MCF 10A (cell line): ENCODE data around the gene GNG11. TPM values are rescaled to one million over a fixed set of nuclear protein-coding genes. Genes with fewer than 3 reads are reported as not detected.

Source experiments
- BruUV-seq: library from RNA; stranded (reverse); fragments of 400-500 nt; replicated peaks from 2 replicates; lab custom pipeline; 2021; lab: Mats Ljungman, UMichigan
- CTCF ChIA-PET: fragments of 300-600 bp; sonication (Branson Sonifier 250); formaldehyde crosslinking; extraction: SDS; loops from one replicate; lab custom pipeline; 2021; ENCODE audit warnings: antibody characterized with exemption, inconsistent platforms; lab: Yijun Ruan, JAX
- POLR2A ChIA-PET: fragments of 300-600, 350-650 bp; sonication (Branson Sonifier 250); formaldehyde crosslinking; extraction: SDS; loops from one replicate; lab custom pipeline; 2020; ENCODE audit warnings: antibody characterized with exemption, inconsistent platforms; lab: Yijun Ruan, JAX
- DNase-seq: peaks from one replicate; pipeline ENCODE4 v3.0.0-alpha.2; 2018; ENCODE audit not compliant: unreplicated experiment
- H3K27ac Mint-ChIP-seq: one replicate; pipeline ENCODE4 v1.8.0; 2022; ENCODE audit warnings: mild to moderate bottlenecking, low read depth, mixed read lengths; ENCODE audit not compliant: unreplicated experiment
- H3K27me3 Mint-ChIP-seq: one replicate; pipeline ENCODE4 v1.8.0; 2022; ENCODE audit warnings: mixed read lengths; ENCODE audit not compliant: insufficient read depth, unreplicated experiment
- H3K36me3 Mint-ChIP-seq: one replicate; pipeline ENCODE4 v1.8.0; 2022; ENCODE audit warnings: mild to moderate bottlenecking, moderate library complexity, mixed read lengths; ENCODE audit not compliant: insufficient read depth, unreplicated experiment
- H3K4me1 Mint-ChIP-seq: one replicate; pipeline ENCODE4 v1.8.0; 2022; ENCODE audit warnings: mixed read lengths; ENCODE audit not compliant: insufficient read depth, unreplicated experiment
- H3K4me3 Mint-ChIP-seq: one replicate; pipeline ENCODE4 v1.8.0; 2022; ENCODE audit warnings: mild to moderate bottlenecking, moderate library complexity, mixed read lengths; ENCODE audit not compliant: unreplicated experiment
- H3K9me3 Mint-ChIP-seq: one replicate; pipeline ENCODE4 v1.8.0; 2022; ENCODE audit warnings: mixed read lengths; ENCODE audit not compliant: unreplicated experiment
- intact Hi-C: fragments of 100-400 bp; cut with micrococcal nuclease; formaldehyde crosslinking; loops from 2 replicates; pipeline ENCODE4 v1.14.1; 2022
- total RNA-seq: library from RNA; stranded (reverse); gene quantifications from 2 replicates; pipeline ENCODE4 v1.2.3, GENCODE V29; 2022
- TF ChIP-seq, protein P1 (sequence below): fragments of 200-600 bp; IDR thresholded peaks from one replicate; pipeline ENCODE4 v1.8.0; 2022; ENCODE audit warnings: antibody characterized with exemption, mild to moderate bottlenecking; ENCODE audit not compliant: unreplicated experiment

GNG11 gene
- total RNA-seq, 1 experiment from 2014 or later, result 3.9 TPM

- intact Hi-C loops, result no loop called here
- CTCF ChIA-PET, result no interaction called here
- no peaks in the 10 kb centered on the region for H3K4me1 Mint-ChIP-seq
- DNase-seq, result no peak
- peak overlapping the region; percentile 58 for H3K27ac Mint-ChIP-seq
- BruUV-seq, result no TSS peak
- POLR2A ChIA-PET, result interaction anchor here (0.7 kb wide), 2 partner anchors 143 to 350 kb away, joined by 3 read pairs; no protein-coding TSS in a partner anchor
- H3K9me3 Mint-ChIP-seq, result no peaks in the 10 kb centered on the region
- TF ChIP-seq, protein P1, sequence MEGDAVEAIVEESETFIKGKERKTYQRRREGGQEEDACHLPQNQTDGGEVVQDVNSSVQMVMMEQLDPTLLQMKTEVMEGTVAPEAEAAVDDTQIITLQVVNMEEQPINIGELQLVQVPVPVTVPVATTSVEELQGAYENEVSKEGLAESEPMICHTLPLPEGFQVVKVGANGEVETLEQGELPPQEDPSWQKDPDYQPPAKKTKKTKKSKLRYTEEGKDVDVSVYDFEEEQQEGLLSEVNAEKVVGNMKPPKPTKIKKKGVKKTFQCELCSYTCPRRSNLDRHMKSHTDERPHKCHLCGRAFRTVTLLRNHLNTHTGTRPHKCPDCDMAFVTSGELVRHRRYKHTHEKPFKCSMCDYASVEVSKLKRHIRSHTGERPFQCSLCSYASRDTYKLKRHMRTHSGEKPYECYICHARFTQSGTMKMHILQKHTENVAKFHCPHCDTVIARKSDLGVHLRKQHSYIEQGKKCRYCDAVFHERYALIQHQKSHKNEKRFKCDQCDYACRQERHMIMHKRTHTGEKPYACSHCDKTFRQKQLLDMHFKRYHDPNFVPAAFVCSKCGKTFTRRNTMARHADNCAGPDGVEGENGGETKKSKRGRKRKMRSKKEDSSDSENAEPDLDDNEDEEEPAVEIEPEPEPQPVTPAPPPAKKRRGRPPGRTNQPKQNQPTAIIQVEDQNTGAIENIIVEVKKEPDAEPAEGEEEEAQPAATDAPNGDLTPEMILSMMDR, result no peak
- H3K36me3 Mint-ChIP-seq, result no peaks in the 10 kb centered on the region
- no peaks in the 10 kb centered on the region for H3K27me3 Mint-ChIP-seq
- H3K4me3 Mint-ChIP-seq, result no peak overlapping the region
These were observed 26.6 kb downstream of the GNG11 start for GRCh38 chr7:93948106-93948505.

- no peak overlapping the region for H3K4me3 Mint-ChIP-seq
- TF ChIP-seq, protein P1, result no peak
- H3K36me3 Mint-ChIP-seq, result no peaks in the 10 kb centered on the region
- intact Hi-C loops, result no loop called here
- no peaks in the 10 kb centered on the region for H3K9me3 Mint-ChIP-seq
- peak overlapping the region; percentile 58 for H3K27ac Mint-ChIP-seq
- no peak for DNase-seq
- no TSS peak for BruUV-seq
- no peaks in the 10 kb centered on the region for H3K27me3 Mint-ChIP-seq
- H3K4me1 Mint-ChIP-seq, result no peaks in the 10 kb centered on the region
- ChIA-PET POLR2A (no interaction called here), CTCF (interaction anchor here (0.6 kb wide), 1 partner anchor 36 kb away, joined by 3 read pairs; no protein-coding TSS in a partner anchor)
These were observed 27.3 kb downstream of the GNG11 start for GRCh38 chr7:93948873-93949272.

DNA sequence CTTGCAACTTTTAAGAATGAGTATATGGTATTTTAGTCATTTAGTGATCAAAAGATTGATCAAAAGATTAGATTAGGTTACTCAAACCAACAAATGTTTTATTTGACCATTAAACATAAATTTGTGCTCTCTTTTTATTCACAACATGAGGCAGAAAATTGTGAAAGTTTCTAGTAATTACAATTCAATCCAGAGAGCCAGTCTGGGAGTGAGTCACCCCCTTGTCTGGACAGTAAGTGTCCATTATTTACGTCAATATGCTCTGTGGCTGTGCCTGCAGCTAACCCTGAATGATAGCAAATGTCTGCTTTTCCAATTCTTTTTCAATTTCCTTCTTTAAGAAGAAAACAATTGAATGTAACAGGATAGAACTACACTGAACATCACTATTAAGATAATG, 27.9 kb downstream of the GNG11 start:
- no peaks in the 10 kb centered on the region for H3K27me3 Mint-ChIP-seq
- no peaks in the 10 kb centered on the region for H3K9me3 Mint-ChIP-seq
- CTCF ChIA-PET, result interaction anchor here (0.5 to 0.8 kb wide), 3 partner anchors 17 to 138 kb away, joined by 3 to 5 read pairs (median 3); no protein-coding TSS in a partner anchor
- no peak overlapping the region for H3K4me3 Mint-ChIP-seq
- H3K27ac Mint-ChIP-seq, result peak overlapping the region; percentile 58
- intact Hi-C loops, result no loop called here
- no peaks in the 10 kb centered on the region for H3K36me3 Mint-ChIP-seq
- TF ChIP-seq, protein P1, result no peak
- peak; percentile 68 for DNase-seq
- no TSS peak for BruUV-seq
- no peaks in the 10 kb centered on the region for H3K4me1 Mint-ChIP-seq
- POLR2A ChIA-PET, result interaction anchor here (0.6 kb wide), 1 partner anchor 123 kb away, joined by 3 read pairs; no protein-coding TSS in a partner anchor

- no peak overlapping the region for H3K27ac Mint-ChIP-seq
- BruUV-seq, result no TSS peak
- no peaks in the 10 kb centered on the region for H3K36me3 Mint-ChIP-seq
- no peak overlapping the region for H3K4me3 Mint-ChIP-seq
- H3K9me3 Mint-ChIP-seq, result no peaks in the 10 kb centered on the region
- DNase-seq, result no peak
- TF ChIP-seq, protein P1, result no peak
- no peaks in the 10 kb centered on the region for H3K27me3 Mint-ChIP-seq
- intact Hi-C loops, result no loop called here
- ChIA-PET POLR2A (no interaction called here), CTCF (no interaction called here)
- no peaks in the 10 kb centered on the region for H3K4me1 Mint-ChIP-seq
These were observed 33.8 kb downstream of the GNG11 start for GRCh38 chr7:93955304-93955703.
